ENCODE data around the gene GMPR.

Gene GMPR

GRCh38 chr6:16334671-16335070 is 96.3 kb downstream of the GMPR start:
- DNase-seq, result peak; percentile 55 to 68

- no peak for DNase-seq
Measured at GRCh38 chr6:16335176-16335575, 96.8 kb downstream of the GMPR start.

- DNase-seq, result no peak
Measured at GRCh38 chr6:16336056-16336818, 97.8 kb downstream of the GMPR start.

- no peak for DNase-seq
Measured at GRCh38 chr6:16336911-16337294, 98.5 kb downstream of the GMPR start.

GRCh38 chr6:16337295-16337975 is 99.0 kb downstream of the GMPR start:
- no peak for DNase-seq

GRCh38 chr6:16338577-16339264 is 100.3 kb downstream of the GMPR start:
- DNase-seq, result no peak

- no peak for DNase-seq
Measured at GRCh38 chr6:16339265-16339587, 100.8 kb downstream of the GMPR start.

GRCh38 chr6:16343593-16343992 is 105.2 kb downstream of the GMPR start:
- no peak for DNase-seq

- DNase-seq, result no peak
Measured at GRCh38 chr6:16344756-16345155, 106.4 kb downstream of the GMPR start.
